ENCODE results near the gene FAM83E. TPM values are rescaled to one million over a fixed set of nuclear protein-coding genes. Genes with fewer than 3 reads are reported as not detected.

Gene FAM83E
- total RNA-seq, 2 experiments from 2014 or later = 3.0 to 3.7 TPM

DNA sequence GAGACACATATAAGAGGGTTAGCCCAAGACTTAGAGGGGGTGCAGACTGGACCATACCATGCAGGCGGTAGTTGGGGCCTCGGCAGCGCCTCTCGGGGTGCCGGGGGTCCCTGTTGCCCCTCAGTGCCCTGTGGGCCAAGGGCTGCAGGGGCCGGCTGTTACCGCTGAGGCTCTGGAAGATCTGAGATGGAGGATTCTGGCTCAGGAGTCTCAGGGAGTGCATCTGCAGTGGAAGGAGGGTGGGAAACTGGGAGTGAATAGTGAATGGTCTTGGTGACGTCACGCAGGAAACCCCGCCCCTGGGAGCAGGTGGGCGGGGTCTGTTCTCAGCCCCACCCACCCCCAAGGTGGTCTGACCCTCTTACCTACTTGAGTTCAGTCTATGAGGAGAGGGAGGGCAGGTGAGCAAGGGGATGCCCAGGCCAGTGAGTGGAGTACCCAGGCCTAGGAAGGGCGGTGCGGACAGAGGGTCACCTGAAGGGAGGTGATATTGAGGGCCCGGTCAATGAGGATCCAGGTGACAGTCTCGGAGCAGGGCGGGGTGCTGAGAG lies 24.0 kb upstream of the FAM83E start:
- Histone ChIP-seq H3K9me3 (ENCODE audit: low read length) (no peaks in the 10 kb centered on the region), H3K4me1 (ENCODE audit: insufficient read depth, low read length, poor library complexity, severe bottlenecking) (peaks cover 31% of the 10 kb centered on the region), H3K27ac (ENCODE audit: low read depth, low read length, poor library complexity, severe bottlenecking) (peak overlapping the region; percentile 94), H3K4me3 (ENCODE audit: low read depth, low read length, poor library complexity, severe bottlenecking) (peak overlapping the region; percentile 68), H2AFZ (ENCODE audit: low read length) (peak overlapping the region; percentile 79), H3K9me2 (ENCODE audit: insufficient read depth, low read length) (no peaks in the 10 kb centered on the region), H3K4me2 (ENCODE audit: low read length) (peak overlapping the region; percentile 83), H3K36me3 (ENCODE audit: insufficient read depth, low read length) (no peaks in the 10 kb centered on the region), H4K20me1 (ENCODE audit: insufficient read depth, low read length) (no peaks in the 10 kb centered on the region), H3K79me2 (ENCODE audit: insufficient read depth, low read depth, low read length) (no peaks in the 10 kb centered on the region; the same call in 1 of the 2 replicates)
- POLR2A ChIA-PET = no interaction called here
- no peak for TF ChIP-seq EZH2phosphoT487 (IDR thresholded peaks at IDR 0.05; ENCODE audit: borderline replicate concordance, low read depth, low read length)
- no peak for TF ChIP-seq CTCF (conservative IDR thresholded peaks at IDR 0.05; ENCODE audit: low read length)
- CTCF ChIA-PET (ENCODE audit: unreplicated experiment) = no interaction called here
- BruUV-seq (replicated peaks) = no TSS peak
- DNase-seq (ENCODE audit: low spot score) = peak; percentile 45
- intact Hi-C loops (cut with micrococcal nuclease; ENCODE audit: unreplicated experiment) = loop anchor here (5.0 to 10.0 kb wide), 2 partner anchors 856 to 1038 kb away; partner anchors contain the start of genes PRMT1 and RPS11

DNA sequence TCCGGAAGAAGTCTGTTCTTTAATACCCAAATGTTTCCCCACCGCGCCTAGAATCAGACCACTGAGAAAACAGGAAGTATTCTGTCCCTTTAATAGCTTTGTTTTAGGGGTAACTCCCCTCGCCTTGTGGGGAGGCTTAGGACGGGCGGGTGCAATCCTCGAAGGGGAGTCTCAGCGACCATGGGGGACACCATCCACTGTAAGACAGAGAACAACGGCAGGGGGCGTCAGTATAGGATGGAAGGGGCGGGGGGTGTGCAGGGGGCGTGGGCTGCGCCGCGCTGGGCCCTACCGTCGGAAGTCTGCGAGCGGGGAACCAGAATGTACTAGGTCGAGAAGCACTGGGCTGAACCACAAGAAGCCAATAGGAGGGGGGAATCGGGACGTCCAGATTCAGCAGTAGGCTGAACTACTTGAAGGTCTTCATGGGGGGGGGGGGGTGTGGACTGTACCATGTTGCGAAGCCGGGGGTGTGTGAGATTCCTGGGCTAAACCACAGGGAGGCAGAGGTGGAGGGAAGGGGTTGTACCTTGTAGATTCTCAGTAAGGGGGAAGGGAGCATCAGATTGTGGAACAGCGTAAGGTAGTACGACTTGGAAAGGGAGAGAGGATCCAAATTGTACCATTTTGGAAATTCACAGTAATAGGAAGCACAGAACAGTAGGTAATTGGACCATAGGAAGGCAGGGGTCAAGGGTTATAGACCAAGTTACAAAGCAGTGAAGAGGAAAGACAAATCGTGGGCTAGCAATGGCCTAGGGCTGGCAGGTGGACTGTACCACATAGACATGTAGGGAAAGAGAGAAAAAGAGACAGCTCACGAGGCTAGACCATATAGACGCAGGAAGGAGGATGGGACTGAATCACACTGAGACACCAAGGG lies 23.3 kb upstream of the FAM83E start:
- no peaks in the 10 kb centered on the region for H3K9me3 ChIP-seq (ENCODE audit: low read length)
- peak; percentile 97 for DNase-seq (ENCODE audit: low spot score)
- ChIA-PET CTCF (ENCODE audit: unreplicated experiment) (no interaction called here), POLR2A (no interaction called here)
- peaks cover 38% of the 10 kb centered on the region for H3K4me1 ChIP-seq (ENCODE audit: insufficient read depth, low read length, poor library complexity, severe bottlenecking)
- H3K9me2 ChIP-seq (ENCODE audit: insufficient read depth, low read length) = no peaks in the 10 kb centered on the region
- intact Hi-C loops (cut with micrococcal nuclease; ENCODE audit: unreplicated experiment) = loop anchor here (1.0 to 10.0 kb wide), 3 partner anchors 19 to 1039 kb away; partner anchors contain the start of genes PRMT1, RPL18, RPS11 and SPHK2
- H3K36me3 ChIP-seq (ENCODE audit: insufficient read depth, low read length) = no peaks in the 10 kb centered on the region
- H4K20me1 ChIP-seq (ENCODE audit: insufficient read depth, low read length) = no peaks in the 10 kb centered on the region
- no TSS peak for BruUV-seq (replicated peaks)
- peak overlapping the region; percentile 79 for H2AFZ ChIP-seq (ENCODE audit: low read length)
- no peaks in the 10 kb centered on the region; the same call in 1 of the 2 replicates for H3K79me2 ChIP-seq (ENCODE audit: insufficient read depth, low read depth, low read length)
- H3K4me2 ChIP-seq (ENCODE audit: low read length) = peak overlapping the region; percentile 83
- no peak for TF ChIP-seq EZH2phosphoT487 (IDR thresholded peaks at IDR 0.05; ENCODE audit: borderline replicate concordance, low read depth, low read length)
- TF ChIP-seq CTCF (conservative IDR thresholded peaks at IDR 0.05; ENCODE audit: low read length) = peak; percentile 61
- peak overlapping the region; percentile 68 for H3K4me3 ChIP-seq (ENCODE audit: low read depth, low read length, poor library complexity, severe bottlenecking)
- H3K27ac ChIP-seq (ENCODE audit: low read depth, low read length, poor library complexity, severe bottlenecking) = peak overlapping the region; percentile 94

All from OCI-LY7 (cell line).